Body of pancreas (tissue), 4 donors: ENCODE data around the gene BEAN1. TPM values are rescaled to one million over a fixed set of nuclear protein-coding genes. Genes with fewer than 3 reads are reported as not detected.

Experiments
- ATAC-seq: fragments of 150-250 bp; one replicate; pipeline ENCODE4 v1.9.1; 2016
- DNase-seq, 4 donors: peaks; one replicate each; pipeline ENCODE4 v3.0.0-alpha.2; 2019
- H3K27ac ChIP-seq, 4 donors: fragments of 200-600 bp; sonication (generic); 1 replicate in 3 of 4; 2 replicates in 1 of 4; pipeline versions ENCODE4 v1.5.1 to v1.6.1; 2016 to 2019; ENCODE audit warnings: mild to moderate bottlenecking in 1 of 4, mixed read lengths in 1 of 4, moderate library complexity in 1 of 4
- H3K27me3 ChIP-seq, 2 donors: fragments of 200-600 bp; sonication (generic); one replicate each; pipeline ENCODE4 v1.6.0; 2016; ENCODE audit warnings: mild to moderate bottlenecking in 1 of 2
- H3K36me3 ChIP-seq, 2 donors: fragments of 200-600 bp; sonication (generic); replicated peaks in 1 of 2; 2 replicates each; pipeline ENCODE4 v1.5.1; 2016; ENCODE audit warnings: low read depth in 2 of 2; ENCODE audit not compliant: insufficient read depth in 1 of 2
- H3K4me1 ChIP-seq: fragments of 200-600 bp; sonication (generic); one replicate; pipeline ENCODE4 v1.6.0; 2016
- H3K4me3 ChIP-seq, 2 donors: fragments of 200-600 bp; sonication (generic); 1 replicate in 1 of 2; 2 replicates in 1 of 2; pipeline ENCODE4 v1.5.1; 2016 to 2019
- H3K9me3 ChIP-seq, 3 donors: fragments of 200-600 bp; sonication (generic); 1 replicate in 2 of 3; 2 replicates in 1 of 3; pipeline ENCODE4 v1.5.1; 2016
- CTCF ChIP-seq, 7 experiments: fragments of 450-650 bp in 4 of 7; fragments of 200-600 bp in 3 of 7; sonication (generic) in 3 of 7; IDR thresholded peaks; one replicate each; pipeline ENCODE4 v1.5.1; 2016 to 2019; ENCODE audit warnings: antibody characterized with exemption in 7 of 7
- POLR2A ChIP-seq, 3 donors: fragments of 450-650 bp; IDR thresholded peaks; one replicate each; pipeline ENCODE4 v1.6.1; 2016; ENCODE audit warnings: antibody characterized with exemption in 3 of 3, mild to moderate bottlenecking in 2 of 3
- WGBS, 2 donors: methylation state at CpG; one replicate each; pipeline ENCODE4 v1.1.5; 2017; 5-methylcytosine and 5-hydroxymethylcytosine counted together
- intact Hi-C: fragments of 100-400 bp; cut with DNase I; formaldehyde crosslinking; loops from one replicate; pipeline ENCODE4 v1.15.1; 2023
- total RNA-seq, 2 donors: library from RNA; depleted of rRNA; stranded (reverse); fragments of >200 nt; gene quantifications; one replicate each; pipeline ENCODE4 v1.1.0, GENCODE V29; 2016

Gene BEAN1
- total RNA-seq, 2 donors from 2014 or later: not detected

- Histone ChIP-seq H3K27me3 (no peaks in the 10 kb centered on the region), H3K27ac (no peak overlapping the region), H3K4me1 (no peaks in the 10 kb centered on the region), H3K4me3 (no peak overlapping the region), H3K36me3 (peaks cover 0 to 26% of the 10 kb centered on the region in 2 donors), H3K9me3 (no peaks in the 10 kb centered on the region)
- intact Hi-C loops: no loop called here
- WGBS, 2 donors: 90 to 93% methylated on average over 5 of the region's 5 CpGs
- DNase-seq: no peak
- TF ChIP-seq CTCF (IDR thresholded peaks at IDR 0.05) (no peak), POLR2A (IDR thresholded peaks at IDR 0.05) (no peak)
- no peak for ATAC-seq
Observed at GRCh38 chr16:66528294-66528693, 101.2 kb downstream of the BEAN1 start.

DNA sequence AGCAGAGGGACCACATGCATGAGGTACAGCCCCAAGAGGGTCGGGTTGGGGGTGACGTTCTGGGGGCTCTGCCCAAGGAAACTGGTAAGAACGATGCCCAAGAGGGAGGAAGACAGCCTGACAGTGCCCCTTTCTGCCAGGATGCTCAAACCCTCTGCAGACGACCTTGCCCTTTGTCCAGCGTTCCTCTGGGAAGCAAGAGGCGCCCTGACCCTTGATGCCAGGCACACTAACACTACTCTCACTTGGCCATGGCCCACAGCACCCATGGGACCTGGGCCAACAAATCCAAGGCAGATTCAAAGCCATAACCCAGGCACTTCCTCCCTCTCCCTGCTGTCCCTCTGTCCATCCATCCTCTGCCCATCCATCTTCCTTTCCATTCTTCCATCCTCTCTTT, 102.4 kb downstream of the BEAN1 start:
- intact Hi-C loops: no loop called here
- no peaks in the 10 kb centered on the region for H3K9me3 ChIP-seq
- TF ChIP-seq CTCF (IDR thresholded peaks at IDR 0.05) (no peak), POLR2A (IDR thresholded peaks at IDR 0.05) (no peak)
- no peaks in the 10 kb centered on the region for H3K4me1 ChIP-seq
- no peaks in the 10 kb centered on the region for H3K27me3 ChIP-seq
- H3K27ac ChIP-seq: no peak overlapping the region
- WGBS, 2 donors: 85 to 87% methylated on average over 5 to 6 of the region's 6 CpGs
- peaks cover 0 to 26% of the 10 kb centered on the region in 2 donors for H3K36me3 ChIP-seq
- no peak for ATAC-seq
- H3K4me3 ChIP-seq: no peak overlapping the region
- no peak for DNase-seq

Other genes with a start within 250 kb of the BEAN1 start
- gene CDH5, start 60.6 kb upstream of the BEAN1 start, total RNA-seq: 10 to 100 TPM; 10.4 to 15.8 TPM
- 10 to 100 TPM; 23.1 to 26.0 TPM for gene TK2, start 122.8 kb downstream of the BEAN1 start, total RNA-seq
- 10 to 100 TPM in 1 of 2 donors, not detected in 1; 33.5 TPM for gene CKLF, start 125.3 kb downstream of the BEAN1 start, total RNA-seq
- gene CMTM1, start 139.1 kb downstream of the BEAN1 start, total RNA-seq: not detected
- gene CMTM2, start 152.2 kb downstream of the BEAN1 start, total RNA-seq: not detected
- gene CMTM3, start 177.4 kb downstream of the BEAN1 start, total RNA-seq: 1 to 10 TPM; 4.3 to 6.0 TPM